ENCODE measurements around the gene OR14I1. TPM values are rescaled to one million over a fixed set of nuclear protein-coding genes. Genes with fewer than 3 reads are reported as not detected.

The OR14I1 gene
- total RNA-seq: not detected
- not detected for total RNA-seq (2013)

DNA sequence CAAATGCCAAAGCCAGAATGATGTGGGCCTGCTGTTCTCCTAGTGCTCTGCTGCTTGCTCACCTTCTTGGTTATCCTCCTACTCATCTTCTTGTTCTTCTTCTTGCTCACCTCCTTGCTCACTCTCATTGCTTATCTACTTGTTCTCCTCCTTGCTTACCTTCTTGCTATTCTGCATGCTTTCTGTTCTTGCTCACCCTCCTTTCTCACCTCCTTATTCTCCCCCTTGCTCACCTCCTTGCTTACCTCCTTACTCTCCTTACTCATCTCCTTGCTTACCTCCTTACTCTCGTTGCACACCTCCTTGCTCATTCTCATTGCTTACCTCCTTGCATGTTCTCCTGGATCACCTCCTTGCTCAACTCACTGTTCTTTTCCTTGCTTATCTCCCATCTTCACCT lies at the start of gene OR14I1:
Gene OR14I1, minus strand, starts transcription at position 53 of the 400 bp plus-strand sequence.
- no peaks in the 10 kb centered on the region for H3K9me3 ChIP-seq (ENCODE audit: control insufficient read depth, insufficient read depth, low read length)
- no peak for DNase-seq
- Mint-ChIP-seq H3K27me3 (ENCODE audit: low read depth in 2 of 2) (peaks cover 0 to 7% of the 10 kb centered on the region in 2 donors), H3K27ac (no peak within 1 kb of the TSS), H3K9me3 (no peaks in the 10 kb centered on the region), H3K4me3 (no peak within 1 kb of the TSS), H3K36me3 (no peaks in the 10 kb centered on the region), H3K4me1 (no peaks in the 10 kb centered on the region)
- WGBS (ENCODE audit: insufficient coverage): 77% methylated on average over 1 of the region's 1 CpG
- TF ChIP-seq CTCF (IDR thresholded peaks at IDR 0.05): no peak
- H3K27ac ChIP-seq (ENCODE audit: low read length): no peak within 1 kb of the TSS
- H3K36me3 ChIP-seq (ENCODE audit: control insufficient read depth, insufficient read depth, low read length): no peaks in the 10 kb centered on the region
- intact Hi-C loops (cut with micrococcal nuclease): no loop called here
- no peaks in the 10 kb centered on the region for H3K27me3 ChIP-seq (ENCODE audit: control insufficient read depth, insufficient read depth, low read length)
- no peak for ATAC-seq
- no peaks in the 10 kb centered on the region for H3K4me1 ChIP-seq (ENCODE audit: control insufficient read depth, insufficient read depth, low read length)
- H3K4me3 ChIP-seq (ENCODE audit: low read length): no peak within 1 kb of the TSS

DNA sequence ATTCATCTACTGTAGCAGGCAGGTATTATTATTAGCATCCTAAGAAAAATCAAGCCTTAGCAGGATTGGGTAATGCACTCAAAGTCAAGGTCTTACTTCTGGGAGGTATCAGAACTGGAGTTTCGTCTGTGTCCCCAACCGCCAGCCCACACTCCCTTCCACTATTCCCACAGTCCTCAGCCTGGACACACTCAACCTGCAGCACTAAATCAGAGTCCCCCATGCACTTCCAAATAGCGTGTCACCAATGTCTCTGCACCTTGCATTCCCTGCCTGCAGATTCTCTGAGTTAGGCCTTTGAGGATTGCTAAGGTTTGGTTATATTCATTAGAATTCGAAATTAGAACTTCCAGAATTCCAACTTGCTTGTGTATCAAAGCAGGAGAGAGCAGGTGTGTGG lies 49.1 kb upstream of the OR14I1 start:
- intact Hi-C loops (cut with micrococcal nuclease): no loop called here
- Mint-ChIP-seq H3K9me3 (no peaks in the 10 kb centered on the region), H3K36me3 (no peaks in the 10 kb centered on the region), H3K27ac (no peak overlapping the region), H3K4me3 (no peak overlapping the region), H3K4me1 (peaks cover 0 to 5% of the 10 kb centered on the region in 2 donors), H3K27me3 (ENCODE audit: low read depth in 2 of 2) (no peaks in the 10 kb centered on the region)
- 96% methylated on average over 3 of the region's 4 CpGs for WGBS (ENCODE audit: insufficient coverage)
- H3K4me1 ChIP-seq (ENCODE audit: control insufficient read depth, insufficient read depth, low read length): peaks cover 3% of the 10 kb centered on the region
- H3K27ac ChIP-seq (ENCODE audit: low read length): no peak overlapping the region
- H3K4me3 ChIP-seq (ENCODE audit: low read length): no peak overlapping the region
- H3K36me3 ChIP-seq (ENCODE audit: control insufficient read depth, insufficient read depth, low read length): no peaks in the 10 kb centered on the region
- no peaks in the 10 kb centered on the region for H3K27me3 ChIP-seq (ENCODE audit: control insufficient read depth, insufficient read depth, low read length)
- ATAC-seq (peak in 1 of 3 donors; percentile 7), DNase-seq (no peak)
- H3K9me3 ChIP-seq (ENCODE audit: control insufficient read depth, insufficient read depth, low read length): no peaks in the 10 kb centered on the region
- no peak for TF ChIP-seq CTCF (IDR thresholded peaks at IDR 0.05)

- intact Hi-C loops (cut with micrococcal nuclease): no loop called here
- Mint-ChIP-seq H3K4me3 (no peak overlapping the region), H3K27ac (no peak overlapping the region)
Observed at GRCh38 chr1:248751142-248751541, 48.6 kb upstream of the OR14I1 start.

More at GRCh38 chr1:248751142-248751541, 48.6 kb upstream of the OR14I1 start:
- peak in 1 of 2 donors; percentile 17 for DNase-seq
- no peaks in the 10 kb centered on the region for H3K9me3 ChIP-seq (ENCODE audit: control insufficient read depth, insufficient read depth, low read length)
- no peaks in the 10 kb centered on the region for H3K9me3 Mint-ChIP-seq
- H3K36me3 ChIP-seq (ENCODE audit: control insufficient read depth, insufficient read depth, low read length): no peaks in the 10 kb centered on the region
- no peaks in the 10 kb centered on the region for H3K36me3 Mint-ChIP-seq
- TF ChIP-seq CTCF (IDR thresholded peaks at IDR 0.05): no peak
- 42% methylated on average over 5 of the region's 5 CpGs for WGBS (ENCODE audit: insufficient coverage)
- H3K27ac ChIP-seq (ENCODE audit: low read length): no peak overlapping the region
- ATAC-seq: peak in 1 of 3 donors; percentile 15
- H3K4me1 Mint-ChIP-seq: peaks cover 0 to 5% of the 10 kb centered on the region in 2 donors
- no peak overlapping the region for H3K4me3 ChIP-seq (ENCODE audit: low read length)
- peaks cover 3% of the 10 kb centered on the region for H3K4me1 ChIP-seq (ENCODE audit: control insufficient read depth, insufficient read depth, low read length)
- no peaks in the 10 kb centered on the region for H3K27me3 ChIP-seq (ENCODE audit: control insufficient read depth, insufficient read depth, low read length)
- no peaks in the 10 kb centered on the region for H3K27me3 Mint-ChIP-seq (ENCODE audit: low read depth in 2 of 2)

Measured in natural killer cell (primary cell).